ENCODE data around the gene LENG8. TPM values are rescaled to one million over a fixed set of nuclear protein-coding genes. Genes with fewer than 3 reads are reported as not detected.

Gene LENG8
- total RNA-seq, 3 donors from 2014 or later (not counting 1 experiment from before 2014, with no cell fraction given) = 479 to 563 (median 507) TPM

GRCh38 chr19:54453921-54454780, 5.2 kb downstream of the LENG8 start:
- no peaks in the 10 kb centered on the region for H3K9me3 ChIP-seq (ENCODE audit: control insufficient read depth, insufficient read depth, low read length)
- H3K27ac ChIP-seq (ENCODE audit: low read length) = no peak overlapping the region
- peaks cover 25% of the 10 kb centered on the region for H3K4me1 ChIP-seq (ENCODE audit: control insufficient read depth, insufficient read depth, low read length)
- intact Hi-C loops (cut with micrococcal nuclease) = no loop called here
- H3K4me1 Mint-ChIP-seq = peaks cover 36 to 49% of the 10 kb centered on the region in 2 donors
- H3K27me3 ChIP-seq (ENCODE audit: control insufficient read depth, insufficient read depth, low read length) = no peaks in the 10 kb centered on the region
- H3K36me3 ChIP-seq (ENCODE audit: control insufficient read depth, insufficient read depth, low read length) = peaks cover 77% of the 10 kb centered on the region
- ATAC-seq = no peak
- no peak overlapping the region for H3K27ac Mint-ChIP-seq
- no peaks in the 10 kb centered on the region for H3K36me3 Mint-ChIP-seq
- no peaks in the 10 kb centered on the region for H3K9me3 Mint-ChIP-seq
- H3K4me3 ChIP-seq (ENCODE audit: low read length) = no peak overlapping the region
- DNase-seq = no peak
- TF ChIP-seq CTCF (IDR thresholded peaks at IDR 0.05) = no peak
- H3K4me3 Mint-ChIP-seq = no peak overlapping the region
- H3K27me3 Mint-ChIP-seq (ENCODE audit: low read depth in 2 of 2) = no peaks in the 10 kb centered on the region
- WGBS (ENCODE audit: insufficient coverage) = 97% methylated on average over 31 of the region's 31 CpGs

GRCh38 chr19:54454781-54455675, 6.0 kb downstream of the LENG8 start:
- Mint-ChIP-seq H3K4me3 (no peak overlapping the region), H3K27ac (no peak overlapping the region), H3K4me1 (peaks cover 40 to 49% of the 10 kb centered on the region in 2 donors), H3K9me3 (no peaks in the 10 kb centered on the region), H3K36me3 (no peaks in the 10 kb centered on the region), H3K27me3 (ENCODE audit: low read depth in 2 of 2) (no peaks in the 10 kb centered on the region)
- no peak overlapping the region for H3K27ac ChIP-seq (ENCODE audit: low read length)
- H3K4me1 ChIP-seq (ENCODE audit: control insufficient read depth, insufficient read depth, low read length) = peaks cover 20% of the 10 kb centered on the region
- no peaks in the 10 kb centered on the region for H3K9me3 ChIP-seq (ENCODE audit: control insufficient read depth, insufficient read depth, low read length)
- ATAC-seq (no peak), DNase-seq (no peak)
- H3K36me3 ChIP-seq (ENCODE audit: control insufficient read depth, insufficient read depth, low read length) = peaks cover 86% of the 10 kb centered on the region
- 96% methylated on average over 33 of the region's 33 CpGs for WGBS (ENCODE audit: insufficient coverage)
- no peaks in the 10 kb centered on the region for H3K27me3 ChIP-seq (ENCODE audit: control insufficient read depth, insufficient read depth, low read length)
- no peak for TF ChIP-seq CTCF (IDR thresholded peaks at IDR 0.05)
- H3K4me3 ChIP-seq (ENCODE audit: low read length) = no peak overlapping the region
- intact Hi-C loops (cut with micrococcal nuclease) = no loop called here

DNA sequence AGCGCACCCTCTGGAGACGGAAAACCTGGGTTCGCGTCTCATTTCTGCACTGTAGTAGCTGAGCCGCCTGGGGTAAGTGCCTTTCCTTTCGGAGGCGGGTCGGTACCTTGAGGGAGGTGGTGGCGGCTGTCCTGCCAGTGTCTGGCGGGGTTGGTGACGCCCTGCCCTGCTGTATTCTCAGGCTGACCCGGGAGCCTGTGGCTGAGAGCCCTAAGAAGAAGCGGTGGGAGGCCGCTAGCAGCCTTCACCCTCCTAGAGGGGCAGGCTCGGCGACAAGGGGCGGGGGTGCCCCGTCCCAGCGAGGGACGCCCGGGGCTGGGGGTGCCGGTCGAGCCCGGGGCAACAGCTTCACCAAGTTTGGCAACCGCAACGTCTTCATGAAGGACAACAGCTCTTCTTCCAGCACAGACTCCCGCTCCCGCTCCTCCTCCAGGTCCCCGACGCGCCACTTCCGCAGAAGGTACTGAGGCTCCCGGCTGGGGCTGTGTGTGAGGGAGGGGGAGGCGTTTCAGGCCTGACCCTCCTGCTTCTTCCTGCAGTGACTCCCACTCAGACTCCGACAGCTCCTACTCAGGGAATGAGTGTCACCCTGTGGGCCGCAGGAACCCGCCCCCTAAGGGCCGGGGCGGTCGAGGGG, 6.9 kb downstream of the LENG8 start:
- peaks cover 11% of the 10 kb centered on the region for H3K4me1 ChIP-seq (ENCODE audit: control insufficient read depth, insufficient read depth, low read length)
- no peak for TF ChIP-seq CTCF (IDR thresholded peaks at IDR 0.05)
- Mint-ChIP-seq H3K4me3 (no peak overlapping the region), H3K9me3 (no peaks in the 10 kb centered on the region), H3K27me3 (ENCODE audit: low read depth in 2 of 2) (no peaks in the 10 kb centered on the region), H3K4me1 (peaks cover 31 to 44% of the 10 kb centered on the region in 2 donors), H3K36me3 (no peaks in the 10 kb centered on the region), H3K27ac (no peak overlapping the region)
- peaks cover 92% of the 10 kb centered on the region for H3K36me3 ChIP-seq (ENCODE audit: control insufficient read depth, insufficient read depth, low read length)
- intact Hi-C loops (cut with micrococcal nuclease) = no loop called here
- DNase-seq (no peak), ATAC-seq (peak in 1 of 3 donors; percentile 9)
- no peaks in the 10 kb centered on the region for H3K9me3 ChIP-seq (ENCODE audit: control insufficient read depth, insufficient read depth, low read length)
- H3K27ac ChIP-seq (ENCODE audit: low read length) = no peak overlapping the region
- 96% methylated on average over 37 of the region's 40 CpGs for WGBS (ENCODE audit: insufficient coverage)
- no peaks in the 10 kb centered on the region for H3K27me3 ChIP-seq (ENCODE audit: control insufficient read depth, insufficient read depth, low read length)
- H3K4me3 ChIP-seq (ENCODE audit: low read length) = no peak overlapping the region

Data from natural killer cell (primary cell).